Ramos (cell line): ENCODE data around the gene VPS25.

Experiments used
- in situ Hi-C: fragments of 300-500 bp; cut with MboI; formaldehyde crosslinking; loops from one replicate; pipeline ENCODE4 v1.14.3; 2022; ENCODE audit warnings: low sequenced_read_pairs; ENCODE audit not compliant: unreplicated experiment

Gene VPS25

DNA sequence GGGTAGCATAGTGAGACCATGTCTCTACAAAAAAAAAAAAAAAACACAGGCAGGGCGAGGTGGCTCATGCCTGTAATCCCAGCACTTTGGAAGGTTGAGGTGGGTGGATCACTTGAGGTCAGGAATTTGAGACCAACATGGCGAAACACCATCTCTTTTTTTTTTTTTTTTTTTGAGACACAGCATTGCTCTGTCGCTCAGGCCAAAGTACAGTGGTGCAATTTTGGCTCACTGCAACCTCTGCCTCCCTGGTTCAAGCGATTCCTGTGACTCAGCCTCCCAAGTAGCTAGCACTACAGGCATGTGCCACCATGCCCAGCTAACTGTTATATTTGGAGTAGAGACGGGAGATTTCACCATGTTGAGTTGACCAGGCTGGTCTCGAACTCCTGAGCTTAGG lies 7.1 kb upstream of the VPS25 start:
- in situ Hi-C loops = loop anchor here (10.0 kb wide), 1 partner anchor 191 kb away; the partner anchor contains the start of gene PSMC3IP

DNA sequence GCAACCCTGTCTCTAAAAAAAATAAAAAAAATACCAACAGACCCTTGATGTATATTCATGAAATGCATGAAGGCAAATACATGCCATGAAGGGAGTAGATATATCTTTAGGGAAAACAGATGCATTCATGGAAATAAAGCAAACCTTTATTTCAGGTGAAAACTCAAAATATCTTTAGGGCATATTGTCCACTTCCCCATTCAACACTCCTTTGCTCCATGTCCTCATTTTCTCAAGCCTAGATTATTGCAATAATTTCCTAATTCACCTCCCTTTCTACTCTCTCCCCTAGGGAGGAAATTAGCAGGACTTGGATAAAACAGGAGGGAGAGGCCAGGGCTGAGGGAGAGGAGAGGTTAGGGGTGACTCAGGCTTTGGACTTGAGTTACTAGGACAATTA lies 5.7 kb upstream of the VPS25 start:
- in situ Hi-C loops = loop anchor here (10.0 kb wide), 1 partner anchor 193 kb away; the partner anchor contains the start of gene PSMC3IP

DNA sequence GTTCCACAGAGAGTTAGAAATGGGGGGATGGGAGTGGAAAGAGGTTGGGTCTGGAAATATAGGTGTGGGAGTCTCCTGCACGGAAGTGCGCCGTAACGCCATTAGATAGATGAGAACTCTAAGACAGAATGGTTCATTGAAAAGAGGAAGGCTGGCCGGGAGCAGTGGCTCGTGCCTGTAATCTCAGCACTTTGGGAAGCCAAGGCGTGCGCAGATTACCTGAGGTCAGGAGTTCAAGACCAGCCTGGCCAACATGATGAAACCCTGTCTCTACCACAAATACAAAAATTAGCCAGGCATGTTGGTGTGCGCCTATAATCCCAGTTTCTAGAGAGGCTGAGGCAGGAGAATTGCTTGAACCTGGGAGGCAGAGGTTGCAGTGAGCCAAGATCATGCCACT lies 5.2 kb upstream of the VPS25 start:
- in situ Hi-C loops = loop anchor here (10.0 kb wide), 1 partner anchor 193 kb away; the partner anchor contains the start of gene PSMC3IP

DNA sequence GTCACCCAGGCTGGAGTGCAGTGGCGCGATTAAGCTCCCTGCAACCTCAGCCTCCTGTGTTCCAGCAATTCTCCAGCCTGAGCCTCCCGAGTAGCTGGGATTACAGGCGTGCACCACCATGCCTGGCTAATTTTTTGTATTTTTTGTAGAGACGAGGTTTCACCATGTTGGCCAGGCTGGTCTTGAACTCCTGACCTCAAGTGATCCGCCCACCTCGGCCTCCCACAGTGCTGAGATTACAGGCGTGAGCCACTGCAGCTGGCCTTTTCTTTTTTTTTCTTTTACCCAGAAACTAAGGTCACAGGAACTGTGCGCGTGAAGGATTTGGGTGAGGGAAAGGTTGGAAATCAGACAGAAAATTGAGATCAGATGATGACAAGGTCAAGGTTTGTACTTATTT lies 3.3 kb upstream of the VPS25 start:
- in situ Hi-C loops = loop anchor here (10.0 kb wide), 1 partner anchor 195 kb away; the partner anchor contains the start of gene PSMC3IP

DNA sequence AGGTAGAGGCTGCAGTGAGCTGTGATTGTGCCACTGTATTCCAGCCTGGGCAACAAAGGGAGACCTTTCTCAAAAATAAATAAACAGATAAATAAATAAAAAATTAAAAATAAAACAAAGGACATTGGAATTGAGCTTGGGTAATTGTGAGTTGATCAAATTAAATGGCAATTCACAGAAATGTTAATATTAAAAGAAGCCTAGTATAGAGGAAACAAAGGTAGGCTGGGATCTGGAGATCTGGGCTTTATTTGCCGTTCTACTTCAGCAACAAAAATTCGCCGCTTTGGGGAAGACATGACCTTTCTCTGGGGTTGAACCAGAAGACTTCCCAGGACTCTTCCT lies 332 bp upstream of the VPS25 start:
- in situ Hi-C loops = no loop called here

DNA sequence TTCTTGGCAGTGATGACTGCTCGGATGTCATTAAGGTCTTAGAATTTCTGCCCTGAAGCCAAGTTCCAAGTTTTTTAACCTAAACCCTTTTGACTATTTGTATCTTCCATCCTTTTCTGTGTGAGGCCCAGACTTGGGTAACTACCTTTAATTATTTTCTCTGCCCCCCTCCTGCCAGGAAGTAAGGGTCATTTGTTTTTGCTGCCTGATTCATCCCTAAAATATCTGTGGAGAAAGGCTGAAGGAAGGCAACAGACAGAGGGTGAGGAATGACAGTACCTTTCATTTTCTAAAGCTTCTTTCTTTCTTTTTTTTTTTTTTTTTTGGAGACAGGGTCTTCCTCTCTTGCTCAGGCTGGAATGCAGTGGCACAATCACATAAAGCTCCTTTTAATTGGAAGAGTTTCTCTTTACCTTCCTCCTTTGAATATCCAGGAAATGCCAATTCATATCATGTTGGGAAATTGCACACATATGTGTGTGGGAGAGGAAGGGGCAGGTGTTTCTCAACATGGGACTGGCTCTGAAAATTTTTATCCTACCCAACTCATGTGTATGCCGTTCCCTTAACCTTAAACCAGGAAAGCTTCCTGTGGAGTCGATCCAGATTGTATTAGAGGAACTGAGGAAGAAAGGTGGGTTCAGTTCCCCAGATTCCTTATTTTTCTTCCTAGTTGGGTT lies 957 bp downstream of the VPS25 start:
- in situ Hi-C loops = no loop called here

DNA sequence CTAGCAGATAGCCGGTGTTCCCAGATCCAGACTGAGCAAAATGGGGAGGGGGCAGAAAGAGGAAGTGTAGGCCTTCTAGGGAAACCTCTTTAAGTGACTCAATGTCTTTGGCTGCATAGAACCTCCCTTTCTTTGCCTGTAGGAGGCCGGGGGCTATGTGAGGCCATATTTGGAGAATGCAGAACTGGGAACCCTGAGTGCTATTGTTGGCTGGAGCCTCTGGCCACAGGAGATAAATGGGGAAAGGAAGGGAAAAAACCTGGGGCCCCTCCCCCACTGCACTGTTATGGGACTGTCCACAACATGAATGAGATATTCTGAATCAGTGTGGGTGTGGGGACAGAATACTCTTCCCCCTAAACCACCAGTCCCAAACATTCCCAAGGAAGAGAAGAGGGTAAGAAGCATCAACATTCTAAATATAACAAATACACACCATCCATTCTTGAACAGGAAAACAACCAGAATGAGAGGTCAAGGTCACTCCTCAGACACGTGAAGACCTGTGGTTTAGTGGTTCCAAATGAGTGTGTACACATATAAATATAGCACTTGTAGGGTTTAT lies 2.4 kb downstream of the VPS25 start:
- in situ Hi-C loops = no loop called here

DNA sequence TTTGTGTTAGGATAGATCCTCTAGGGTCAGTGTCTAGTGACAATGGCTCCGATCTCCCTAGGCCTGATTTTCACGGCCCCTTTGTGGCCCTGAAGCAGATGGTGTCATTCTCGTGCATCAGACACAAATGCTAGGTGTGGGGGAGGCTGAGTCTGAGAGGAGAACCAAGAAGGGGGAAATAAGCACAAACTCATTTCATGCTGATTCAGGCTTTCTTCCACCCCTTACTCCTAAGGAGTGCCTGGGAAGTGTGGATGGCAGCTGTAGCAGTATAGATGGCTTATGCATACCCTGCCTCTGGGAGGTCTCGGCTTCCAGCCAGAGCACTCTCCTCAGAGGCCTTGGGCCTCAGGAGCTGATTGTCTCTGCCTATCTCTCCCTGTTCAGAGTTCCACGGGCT lies 5.3 kb downstream of the VPS25 start:
- in situ Hi-C loops = no loop called here

DNA sequence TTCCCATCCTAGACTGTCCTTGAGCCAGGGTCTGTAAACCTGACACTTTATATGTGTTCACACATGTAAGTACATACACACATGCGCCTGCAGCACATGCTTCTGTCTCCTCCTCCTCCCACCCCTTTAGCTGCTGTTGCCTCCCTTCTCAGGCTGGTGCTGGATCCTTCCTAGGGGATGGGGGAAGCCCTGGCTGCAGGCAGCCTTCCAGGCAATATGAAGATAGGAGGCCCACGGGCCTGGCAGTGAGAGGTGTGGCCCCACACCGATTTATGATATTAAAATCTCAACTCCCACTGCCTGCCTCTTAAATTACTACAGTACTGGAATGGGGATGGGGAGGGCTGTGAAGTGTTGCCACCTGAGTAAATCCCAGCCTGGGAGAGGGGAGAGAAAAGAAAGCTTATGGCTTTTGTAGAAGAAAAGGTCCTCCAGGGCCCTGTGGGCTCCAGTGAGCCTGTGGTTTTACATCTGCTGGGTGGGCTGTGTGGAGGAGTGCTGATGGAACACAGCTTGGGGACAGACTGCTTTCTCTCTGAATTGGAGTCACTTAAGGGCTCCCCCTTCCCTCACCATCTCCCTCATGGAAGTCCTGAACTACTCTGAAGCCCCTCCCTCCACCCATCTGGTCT lies 6.2 kb downstream of the VPS25 start:
- in situ Hi-C loops = no loop called here

DNA sequence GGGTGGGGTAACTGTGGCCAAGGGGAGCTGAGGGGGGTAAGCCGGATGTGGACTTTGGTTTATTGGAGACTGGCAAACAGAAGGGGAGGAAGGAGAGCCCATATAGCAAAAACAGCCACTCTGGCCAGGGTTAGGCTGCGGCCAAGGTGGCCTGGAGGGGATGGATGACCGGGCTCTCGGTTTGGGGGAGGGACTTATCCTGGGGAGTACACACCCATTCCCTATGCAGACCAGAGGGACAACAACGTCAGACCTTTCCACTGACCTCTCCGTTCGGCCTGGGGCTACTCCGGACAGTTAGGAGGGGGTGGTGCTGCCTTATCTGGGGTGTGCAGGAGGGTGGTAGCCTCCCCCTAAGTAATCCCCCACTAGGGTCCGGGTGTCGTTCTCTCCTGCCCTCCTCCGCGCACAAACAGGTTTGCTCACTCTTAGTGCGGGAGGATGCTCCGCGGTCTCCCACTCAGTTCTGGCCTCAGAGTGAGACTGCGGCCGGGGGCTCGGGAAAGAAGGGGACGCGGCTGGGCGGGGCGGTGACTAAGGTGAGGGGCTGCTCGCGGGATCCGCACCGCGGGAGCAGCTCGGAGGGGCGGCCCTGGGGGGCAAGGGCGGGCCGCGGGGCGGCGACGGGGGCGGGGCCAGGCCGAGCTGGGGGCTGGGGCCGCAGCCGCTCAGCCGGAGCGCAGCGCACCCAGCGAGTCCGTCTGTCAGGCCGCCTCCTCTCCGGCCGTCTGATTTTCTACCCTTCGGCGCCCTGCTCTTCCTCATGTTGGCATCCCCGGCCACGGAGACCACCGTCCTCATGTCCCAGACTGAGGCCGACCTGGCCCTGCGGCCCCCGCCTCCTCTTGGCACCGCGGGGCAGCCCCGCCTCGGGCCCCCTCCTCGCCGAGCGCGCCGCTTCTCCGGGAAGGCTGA lies 6.9 kb downstream of the VPS25 start, which contains the start of gene WNK4:
WNK4 (plus strand) TSS at position 675 of the 915 bp plus-strand sequence; CDS start at position 764, 89 bp downstream.
- in situ Hi-C loops = no loop called here

DNA sequence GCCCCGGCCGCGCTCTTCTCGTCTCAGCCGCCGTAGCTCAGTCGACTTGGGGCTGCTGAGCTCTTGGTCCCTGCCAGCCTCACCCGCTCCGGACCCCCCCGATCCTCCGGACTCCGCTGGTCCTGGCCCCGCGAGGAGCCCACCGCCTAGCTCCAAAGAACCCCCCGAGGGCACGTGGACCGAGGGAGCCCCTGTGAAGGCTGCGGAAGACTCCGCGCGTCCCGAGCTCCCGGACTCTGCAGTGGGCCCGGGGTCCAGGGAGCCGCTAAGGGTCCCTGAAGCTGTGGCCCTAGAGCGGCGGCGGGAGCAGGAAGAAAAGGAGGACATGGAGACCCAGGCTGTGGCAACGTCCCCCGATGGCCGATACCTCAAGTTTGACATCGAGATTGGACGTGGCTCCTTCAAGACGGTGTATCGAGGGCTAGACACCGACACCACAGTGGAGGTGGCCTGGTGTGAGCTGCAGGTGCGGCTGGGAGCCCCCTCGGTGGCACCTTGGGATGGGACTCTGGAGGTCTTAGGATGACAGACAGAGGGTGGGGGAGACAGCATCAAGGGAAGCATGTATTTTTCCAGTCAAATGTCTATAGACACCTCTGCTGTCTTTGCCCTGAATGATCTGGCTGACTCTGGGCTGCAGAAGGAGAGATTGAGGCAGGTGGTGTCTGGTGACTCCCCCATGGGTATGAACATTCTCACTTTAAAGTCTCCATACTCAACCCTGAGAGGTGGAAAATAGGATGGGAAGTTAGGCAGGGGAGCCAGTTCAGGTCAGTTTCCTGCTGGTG lies 7.8 kb downstream of the VPS25 start:
- in situ Hi-C loops = no loop called here

DNA sequence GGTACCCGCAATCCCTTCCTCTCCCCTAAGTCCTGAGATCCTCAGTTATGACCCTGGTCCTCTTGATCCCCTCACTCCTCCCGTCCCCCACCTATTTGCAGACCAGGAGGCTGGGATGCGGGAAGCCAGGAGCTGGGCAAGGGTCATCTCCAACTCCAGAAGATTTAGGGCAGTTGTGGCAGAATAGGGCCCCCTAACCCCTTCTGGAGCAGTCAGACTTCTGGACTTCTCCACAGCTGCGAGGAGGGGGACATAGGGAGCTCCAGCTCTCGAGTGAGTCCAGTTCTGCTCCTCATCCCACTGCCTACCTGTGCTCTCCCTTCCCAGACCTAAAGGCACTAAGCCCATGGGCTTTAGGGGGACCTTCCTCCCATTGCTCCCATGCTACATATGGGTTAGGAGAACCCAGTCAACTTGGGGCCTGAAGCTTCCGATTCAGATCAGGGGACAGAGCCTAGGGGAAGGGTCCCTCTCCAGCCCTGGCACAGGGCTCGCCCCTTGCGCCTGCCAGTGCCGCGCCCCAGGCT lies 8.5 kb downstream of the VPS25 start:
- in situ Hi-C loops = no loop called here

DNA sequence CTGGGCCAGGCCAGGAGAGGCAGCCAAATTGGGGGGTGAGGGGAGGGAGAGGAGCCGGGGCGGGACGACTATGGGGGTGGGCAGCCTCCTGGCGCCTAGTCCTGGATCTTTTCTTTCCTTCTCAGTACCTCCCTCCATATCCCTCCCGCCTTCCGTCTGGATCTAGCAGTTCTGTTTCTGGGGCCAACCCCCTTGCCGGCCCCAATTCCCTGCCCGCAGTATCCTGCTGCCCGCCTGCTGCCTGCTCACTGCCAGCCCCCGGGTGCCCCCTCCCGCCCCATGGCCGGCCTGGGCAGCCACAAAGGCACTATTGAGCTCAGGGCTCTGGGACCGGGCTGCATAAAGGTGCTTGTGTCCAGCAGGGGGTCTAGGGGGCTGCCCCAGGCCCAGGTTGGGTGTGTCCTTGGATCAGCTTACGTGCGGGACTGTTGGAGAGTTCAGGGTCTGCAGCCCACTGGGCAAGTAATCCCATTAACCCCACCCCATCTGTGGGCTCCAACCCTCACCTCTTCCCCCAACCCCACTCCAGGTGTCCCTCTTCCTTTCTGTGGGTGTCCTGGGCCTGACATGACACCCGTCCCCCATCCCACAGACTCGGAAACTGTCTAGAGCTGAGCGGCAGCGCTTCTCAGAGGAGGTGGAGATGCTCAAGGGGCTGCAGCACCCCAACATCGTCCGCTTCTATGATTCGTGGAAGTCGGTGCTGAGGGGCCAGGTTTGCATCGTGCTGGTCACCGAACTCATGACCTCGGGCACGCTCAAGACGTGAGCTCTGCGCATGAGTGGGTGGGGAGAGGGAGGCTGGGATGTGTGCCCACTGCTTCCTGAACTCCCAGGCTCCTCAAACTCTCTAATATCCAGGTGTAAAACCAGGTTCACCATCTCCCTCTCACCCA lies 9.2 kb downstream of the VPS25 start:
- in situ Hi-C loops = no loop called here

DNA sequence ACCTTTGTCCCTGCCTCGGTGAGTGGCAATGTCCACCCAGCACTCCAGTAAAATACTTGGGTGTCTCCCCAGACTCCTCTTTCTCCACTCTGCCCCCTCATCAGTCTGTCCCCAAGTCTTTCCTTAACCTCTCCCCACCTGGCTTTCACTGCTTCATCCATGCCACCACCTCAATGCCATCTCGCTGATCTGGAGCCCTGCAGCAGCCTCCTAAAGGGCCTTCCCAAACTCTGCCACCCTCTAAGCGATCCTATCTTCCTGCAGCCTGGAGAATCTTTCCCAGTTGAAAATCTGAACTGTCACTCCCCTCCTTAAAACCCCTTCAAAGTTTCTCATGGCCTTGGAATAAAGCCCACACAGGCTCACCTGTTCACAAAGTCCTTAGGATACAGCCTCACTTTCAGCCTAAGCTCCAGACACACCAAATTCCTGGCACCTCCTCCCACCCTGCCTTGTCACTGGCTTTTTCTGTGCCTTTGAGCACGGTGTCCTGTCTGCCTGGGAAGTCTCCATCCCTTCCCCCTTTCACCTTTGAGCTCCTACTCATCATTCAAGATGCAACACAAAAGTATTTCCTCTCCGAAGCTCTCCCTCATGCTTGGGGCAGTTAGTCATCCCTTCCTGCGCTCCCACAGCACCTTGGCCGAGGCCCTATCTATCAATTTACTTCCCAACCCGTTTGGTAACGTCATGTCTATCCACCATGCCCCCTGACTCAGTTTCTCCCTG lies 10.0 kb downstream of the VPS25 start:
- in situ Hi-C loops = no loop called here

DNA sequence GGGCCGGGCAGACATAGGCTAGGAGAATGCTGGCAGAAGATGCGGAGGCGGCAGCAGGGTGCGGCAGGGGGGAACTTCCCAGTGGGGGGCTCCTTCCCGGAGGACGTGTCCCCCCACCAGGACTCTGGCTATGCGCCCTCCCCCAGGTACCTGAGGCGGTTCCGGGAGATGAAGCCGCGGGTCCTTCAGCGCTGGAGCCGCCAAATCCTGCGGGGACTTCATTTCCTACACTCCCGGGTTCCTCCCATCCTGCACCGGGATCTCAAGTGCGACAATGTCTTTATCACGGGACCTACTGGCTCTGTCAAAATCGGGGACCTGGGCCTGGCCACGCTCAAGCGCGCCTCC lies 10.5 kb downstream of the VPS25 start:
- in situ Hi-C loops = no loop called here

DNA sequence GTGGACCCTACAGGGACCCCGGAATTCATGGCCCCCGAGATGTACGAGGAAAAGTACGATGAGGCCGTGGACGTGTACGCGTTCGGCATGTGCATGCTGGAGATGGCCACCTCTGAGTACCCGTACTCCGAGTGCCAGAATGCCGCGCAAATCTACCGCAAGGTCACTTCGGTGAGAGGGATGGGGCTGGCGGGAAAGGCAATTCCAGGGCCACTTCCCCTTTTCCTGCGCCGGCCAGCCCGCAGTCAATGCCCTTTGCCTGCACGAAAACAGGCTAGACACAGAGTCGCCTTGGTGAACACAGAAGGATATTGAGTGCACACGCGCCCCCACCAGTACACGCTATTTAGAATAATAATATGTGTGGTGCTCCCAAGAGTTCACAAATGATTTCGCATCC lies 11.2 kb downstream of the VPS25 start:
- in situ Hi-C loops = no loop called here

DNA sequence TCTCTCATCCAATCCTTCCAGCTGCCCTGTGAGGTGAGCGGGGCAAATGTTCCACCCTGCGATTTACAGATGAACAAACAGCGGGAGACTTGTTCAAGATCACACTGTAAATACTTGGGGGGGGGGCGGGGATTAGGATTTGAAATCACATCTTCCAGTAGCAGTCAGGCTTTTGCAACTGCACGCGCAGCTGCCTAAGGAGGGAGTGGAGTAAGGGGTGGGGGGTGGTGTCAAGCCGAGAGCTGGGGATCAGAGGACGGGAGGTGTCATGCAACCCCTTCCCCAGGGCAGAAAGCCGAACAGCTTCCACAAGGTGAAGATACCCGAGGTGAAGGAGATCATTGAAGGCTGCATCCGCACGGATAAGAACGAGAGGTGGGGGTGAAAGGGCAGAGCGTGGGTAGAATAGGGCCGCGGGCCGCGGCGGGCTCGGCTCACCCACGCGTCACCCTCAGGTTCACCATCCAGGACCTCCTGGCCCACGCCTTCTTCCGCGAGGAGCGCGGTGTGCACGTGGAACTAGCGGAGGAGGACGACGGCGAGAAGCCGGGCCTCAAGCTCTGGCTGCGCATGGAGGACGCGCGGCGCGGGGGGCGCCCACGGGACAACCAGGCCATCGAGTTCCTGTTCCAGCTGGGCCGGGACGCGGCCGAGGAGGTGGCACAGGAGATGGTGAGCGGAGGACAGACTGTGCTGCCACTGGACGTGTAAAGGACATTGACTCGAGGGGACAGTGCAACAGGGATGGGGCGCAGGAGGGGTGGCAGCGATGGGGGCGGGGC lies 11.8 kb downstream of the VPS25 start:
- in situ Hi-C loops = no loop called here
